IPS DF 6.9 (cell line): ENCODE measurements around the gene PLA2G4A.

ENCODE experiments used
- DNase-seq: peaks from one replicate; pipeline ENCODE4 v3.0.0-alpha.2; 2013; ENCODE audit warnings: low read depth, low spot score
- H3K27ac ChIP-seq: one replicate; pipeline ENCODE4 v1.5.1; 2013; ENCODE audit warnings: low read length, control low read depth
- H3K27me3 ChIP-seq: 2 replicates; pipeline ENCODE4 v1.6.1; 2013; ENCODE audit warnings: mild to moderate bottlenecking, low read length; ENCODE audit not compliant: control insufficient read depth, insufficient read depth
- H3K36me3 ChIP-seq: 2 replicates; pipeline ENCODE4 v1.6.1; 2013; ENCODE audit warnings: low read length; ENCODE audit not compliant: control insufficient read depth, insufficient read depth
- H3K4me1 ChIP-seq: 2 replicates; pipeline ENCODE4 v1.6.1; 2013; ENCODE audit warnings: low read length; ENCODE audit not compliant: control insufficient read depth, insufficient read depth
- H3K4me3 ChIP-seq: 2 replicates; pipeline ENCODE4 v1.5.1; 2013; ENCODE audit warnings: mild to moderate bottlenecking, low read length
- H3K9me3 ChIP-seq: 2 replicates; pipeline ENCODE4 v1.6.1; 2013; ENCODE audit warnings: low read length, inconsistent platforms; ENCODE audit not compliant: control insufficient read depth, insufficient read depth
- WGBS: extraction: QIAGEN DNeasy Blood & Tissue Kit; methylation state at CpG from one replicate; pipeline ENCODE4 v1.1.7; 2013; ENCODE audit warnings: mixed read lengths, missing lambda C conversion rate; ENCODE audit not compliant: insufficient read length, insufficient coverage; 5-methylcytosine and 5-hydroxymethylcytosine counted together

Gene PLA2G4A

DNA sequence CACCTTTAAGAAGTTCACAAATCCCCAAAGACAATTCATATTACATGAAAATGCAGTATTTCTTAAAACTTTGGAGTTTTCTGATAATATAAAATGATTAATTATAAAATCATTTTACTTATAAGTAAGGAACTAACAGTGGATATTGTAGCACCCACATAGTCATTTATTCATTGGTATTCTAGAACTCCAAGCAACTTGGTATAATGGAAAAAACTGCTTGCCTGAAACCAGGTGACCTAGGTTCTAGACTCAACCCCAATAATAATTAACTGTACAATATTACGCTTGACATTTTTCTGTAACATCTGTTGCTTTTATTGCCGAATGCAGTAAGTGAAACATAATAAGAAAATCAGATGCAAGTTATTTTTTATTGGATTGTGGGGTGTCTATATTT is 2.4 kb downstream of the PLA2G4A start:
- Histone ChIP-seq H3K9me3 (no peaks in the 10 kb centered on the region), H3K4me1 (no peaks in the 10 kb centered on the region), H3K27me3 (no peaks in the 10 kb centered on the region), H3K4me3 (no peak overlapping the region), H3K36me3 (no peaks in the 10 kb centered on the region), H3K27ac (no peak overlapping the region)
- WGBS: no CpG with 5 or more reads among the region's 2 CpGs
- DNase-seq: no peak

DNA sequence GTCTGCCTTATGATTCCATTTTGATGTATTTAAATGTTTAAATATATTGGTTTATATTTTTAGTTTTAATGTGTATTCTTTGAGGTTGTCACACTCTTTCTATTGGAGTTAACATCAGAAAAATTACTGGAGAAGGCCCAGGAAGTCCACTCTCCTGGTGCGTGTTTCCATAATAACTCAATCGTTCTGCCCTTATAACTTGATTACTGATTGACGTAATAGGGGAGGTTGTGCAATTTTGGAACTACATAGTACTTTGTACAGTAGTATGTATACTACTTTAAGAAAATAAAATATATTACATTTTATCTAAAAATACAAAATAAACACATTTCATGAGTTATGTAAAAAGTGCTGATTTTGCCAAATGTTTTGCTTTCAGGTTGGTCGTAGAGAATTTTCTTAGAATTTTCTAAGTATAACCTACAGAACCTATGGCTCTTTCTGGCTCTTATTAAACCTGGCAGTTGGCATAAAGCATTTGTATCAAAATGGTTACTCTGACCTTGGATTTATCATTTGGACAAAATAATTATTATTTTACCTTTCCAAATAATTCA is 5.7 kb downstream of the PLA2G4A start:
- no peaks in the 10 kb centered on the region; the same call in 1 of the 2 replicates for H3K27me3 ChIP-seq
- no peaks in the 10 kb centered on the region for H3K9me3 ChIP-seq
- no peak overlapping the region for H3K27ac ChIP-seq
- no peaks in the 10 kb centered on the region for H3K36me3 ChIP-seq
- no peak for DNase-seq
- H3K4me3 ChIP-seq: no peak overlapping the region
- WGBS: no CpG with 5 or more reads among the region's 4 CpGs
- peaks cover 1% of the 10 kb centered on the region; the same call in 1 of the 2 replicates for H3K4me1 ChIP-seq

DNA sequence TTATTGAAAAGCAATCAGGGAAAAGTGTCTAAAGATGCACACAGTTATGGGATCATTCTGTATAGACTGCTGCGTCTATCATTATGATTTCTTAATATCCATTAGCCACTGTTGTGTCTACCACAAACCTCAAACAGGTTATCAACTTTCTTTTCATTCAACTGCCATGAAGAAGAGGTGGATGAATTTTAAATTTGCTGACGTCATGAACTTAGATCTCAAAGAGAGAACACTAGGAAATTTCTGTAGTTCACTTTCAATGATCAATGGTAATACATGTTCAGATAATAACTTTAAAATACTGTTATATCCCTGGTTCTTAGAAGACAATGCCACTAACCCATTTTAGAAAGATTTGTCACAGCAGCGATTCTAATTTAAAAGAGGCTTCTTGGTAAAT is 6.7 kb downstream of the PLA2G4A start:
- WGBS: no CpG with 5 or more reads among the region's 3 CpGs

DNA sequence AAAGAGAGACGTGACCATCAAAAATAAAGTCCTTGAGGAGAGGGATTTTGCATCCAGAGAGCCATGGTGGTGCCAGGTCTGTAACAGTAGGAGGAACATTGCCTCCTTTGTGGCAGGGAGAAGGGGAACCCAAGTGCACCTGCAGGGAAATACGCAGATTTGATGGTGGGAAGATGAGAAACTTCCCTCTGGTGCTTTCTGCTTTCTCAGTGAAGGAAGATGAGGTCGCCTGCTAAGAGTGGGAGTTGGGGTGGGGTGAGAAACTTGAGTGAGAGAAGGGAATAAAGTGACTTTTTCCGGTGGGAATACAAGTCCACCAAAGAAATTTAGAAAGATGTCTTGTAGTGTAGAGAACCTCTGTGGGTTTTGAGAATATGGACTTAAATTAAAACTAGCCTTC is 9.1 kb downstream of the PLA2G4A start:
- H3K9me3 ChIP-seq: no peaks in the 10 kb centered on the region
- 100% methylated on average over 1 of the region's 4 CpGs for WGBS
- H3K27me3 ChIP-seq: no peaks in the 10 kb centered on the region; the same call in 1 of the 2 replicates
- no peak for DNase-seq
- no peak overlapping the region for H3K27ac ChIP-seq
- peaks cover 1% of the 10 kb centered on the region; the same call in 1 of the 2 replicates for H3K4me1 ChIP-seq
- H3K4me3 ChIP-seq: no peak overlapping the region
- no peaks in the 10 kb centered on the region for H3K36me3 ChIP-seq

More for the DNA sequence above, 6.7 kb downstream of the PLA2G4A start:
- no peak for DNase-seq
- no peak overlapping the region for H3K4me3 ChIP-seq
- H3K9me3 ChIP-seq: no peaks in the 10 kb centered on the region
- H3K27ac ChIP-seq: no peak overlapping the region
- H3K4me1 ChIP-seq: peaks cover 1% of the 10 kb centered on the region; the same call in 1 of the 2 replicates
- no peaks in the 10 kb centered on the region; the same call in 1 of the 2 replicates for H3K27me3 ChIP-seq
- H3K36me3 ChIP-seq: no peaks in the 10 kb centered on the region

- 100% methylated on average over 1 of the region's 2 CpGs for WGBS
- no peaks in the 10 kb centered on the region; the same call in 1 of the 2 replicates for H3K27me3 ChIP-seq
- H3K4me1 ChIP-seq: peaks cover 1% of the 10 kb centered on the region; the same call in 1 of the 2 replicates
- H3K9me3 ChIP-seq: no peaks in the 10 kb centered on the region
- no peak overlapping the region for H3K4me3 ChIP-seq
- DNase-seq: no peak
- H3K36me3 ChIP-seq: no peaks in the 10 kb centered on the region
- no peak overlapping the region for H3K27ac ChIP-seq
Observed at GRCh38 chr1:186838380-186839040, 9.8 kb downstream of the PLA2G4A start.

DNA sequence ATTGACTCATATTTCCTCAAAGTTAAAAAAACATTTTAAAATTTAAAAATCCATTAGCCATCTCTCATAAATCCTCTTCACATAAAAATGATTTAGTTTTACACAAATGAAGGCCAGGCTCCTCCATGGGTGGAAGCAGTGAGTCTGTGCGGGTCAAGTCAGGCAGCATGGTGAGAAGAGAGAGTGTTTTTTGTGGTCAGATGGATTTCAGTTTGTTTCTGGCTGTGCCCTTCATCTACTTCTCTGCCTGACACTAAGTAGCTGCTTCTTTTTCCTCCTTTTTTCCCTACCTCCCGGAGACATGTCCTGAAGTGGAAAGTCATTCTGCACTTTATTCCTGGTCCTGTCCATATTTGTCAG is 10.3 kb downstream of the PLA2G4A start:
- no CpG with 5 or more reads among the region's 2 CpGs for WGBS
- no peaks in the 10 kb centered on the region for H3K9me3 ChIP-seq
- H3K27me3 ChIP-seq: no peaks in the 10 kb centered on the region; the same call in 1 of the 2 replicates
- no peak overlapping the region for H3K4me3 ChIP-seq
- peaks cover 1% of the 10 kb centered on the region; the same call in 1 of the 2 replicates for H3K4me1 ChIP-seq
- H3K27ac ChIP-seq: no peak overlapping the region
- DNase-seq: no peak
- H3K36me3 ChIP-seq: no peaks in the 10 kb centered on the region

DNA sequence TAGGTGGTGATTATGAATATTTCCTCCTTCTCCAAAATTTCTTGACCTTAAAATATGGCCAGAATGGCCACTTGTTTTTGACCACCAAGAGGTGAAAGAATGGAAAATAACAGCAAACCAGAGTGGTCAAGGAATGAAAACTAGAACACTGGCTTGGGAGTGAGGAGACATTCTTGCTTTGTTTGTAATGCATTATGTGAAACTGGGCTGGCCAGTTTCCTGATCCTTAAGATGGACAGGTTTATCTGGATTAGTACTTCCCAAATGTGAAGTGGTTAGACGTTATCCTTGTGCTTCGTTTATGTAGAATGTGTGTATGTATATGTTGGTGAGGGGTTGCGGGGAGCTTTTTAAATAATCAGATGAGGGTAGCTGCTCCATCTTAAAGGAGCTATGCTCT is 12.8 kb downstream of the PLA2G4A start:
- H3K4me3 ChIP-seq: no peak overlapping the region
- H3K27ac ChIP-seq: no peak overlapping the region
- H3K9me3 ChIP-seq: no peaks in the 10 kb centered on the region
- DNase-seq: no peak
- WGBS: 100% methylated on average over 2 of the region's 3 CpGs
- H3K27me3 ChIP-seq: no peaks in the 10 kb centered on the region; the same call in 1 of the 2 replicates
- no peaks in the 10 kb centered on the region for H3K36me3 ChIP-seq
- H3K4me1 ChIP-seq: peaks cover 1% of the 10 kb centered on the region; the same call in 1 of the 2 replicates

DNA sequence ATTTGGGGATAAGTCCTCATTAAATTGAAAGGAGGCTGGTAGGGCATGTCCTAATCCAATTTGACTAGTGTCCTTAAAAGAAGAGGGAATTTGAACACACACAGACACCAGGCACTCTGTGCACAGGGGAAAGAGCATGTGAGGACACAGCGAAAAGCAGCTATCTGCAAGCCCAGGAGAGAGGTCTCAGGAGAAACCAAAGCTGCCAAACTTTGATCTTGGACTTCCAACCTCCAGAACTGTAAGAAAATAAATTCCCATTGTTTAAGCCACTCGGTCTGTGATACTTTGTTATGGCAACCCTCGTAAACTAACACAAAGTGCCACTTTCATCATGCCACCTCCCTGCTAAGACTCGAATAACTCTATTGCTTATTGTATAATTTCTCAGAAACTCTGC is 13.8 kb downstream of the PLA2G4A start:
- H3K4me1 ChIP-seq: peaks cover 1% of the 10 kb centered on the region; the same call in 1 of the 2 replicates
- DNase-seq: no peak
- H3K4me3 ChIP-seq: no peak overlapping the region
- H3K27me3 ChIP-seq: no peaks in the 10 kb centered on the region; the same call in 1 of the 2 replicates
- no CpG with 5 or more reads among the region's 4 CpGs for WGBS
- H3K9me3 ChIP-seq: no peaks in the 10 kb centered on the region
- no peak overlapping the region for H3K27ac ChIP-seq
- no peaks in the 10 kb centered on the region for H3K36me3 ChIP-seq

GRCh38 chr1:186843226-186843625 is 14.5 kb downstream of the PLA2G4A start:
- no peak overlapping the region for H3K4me3 ChIP-seq
- H3K27me3 ChIP-seq: no peaks in the 10 kb centered on the region; the same call in 1 of the 2 replicates
- H3K9me3 ChIP-seq: no peaks in the 10 kb centered on the region
- H3K27ac ChIP-seq: no peak overlapping the region
- no CpG with 5 or more reads among the region's 2 CpGs for WGBS
- DNase-seq: no peak
- H3K4me1 ChIP-seq: no peaks in the 10 kb centered on the region
- H3K36me3 ChIP-seq: no peaks in the 10 kb centered on the region

DNA sequence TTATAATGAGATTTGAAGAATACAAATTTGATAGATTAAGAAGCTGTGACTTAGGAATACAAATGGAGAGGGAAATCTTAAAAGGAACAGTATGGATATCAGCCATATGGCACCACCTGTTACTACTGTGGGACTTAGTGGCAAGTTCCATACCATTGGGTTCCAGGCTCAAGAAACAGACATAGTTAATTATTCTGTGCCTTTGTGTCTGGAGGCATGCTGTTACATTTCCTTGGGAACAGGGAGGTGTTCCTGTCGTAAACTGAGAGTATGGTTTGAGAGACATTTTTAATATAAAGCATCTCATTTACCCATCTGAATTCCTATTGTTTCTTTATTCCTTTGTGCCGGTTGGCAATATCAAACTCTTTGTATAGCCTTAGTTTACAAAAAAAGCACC is 15.2 kb downstream of the PLA2G4A start:
- H3K27me3 ChIP-seq: no peaks in the 10 kb centered on the region; the same call in 1 of the 2 replicates
- H3K36me3 ChIP-seq: no peaks in the 10 kb centered on the region
- WGBS: no CpG with 5 or more reads among the region's 2 CpGs
- H3K4me1 ChIP-seq: no peaks in the 10 kb centered on the region
- H3K27ac ChIP-seq: no peak overlapping the region
- no peaks in the 10 kb centered on the region for H3K9me3 ChIP-seq
- H3K4me3 ChIP-seq: no peak overlapping the region
- no peak for DNase-seq
